GM23338 (cell line): ENCODE results near the gene TCTA. TPM values are rescaled to one million over a fixed set of nuclear protein-coding genes. Genes with fewer than 3 reads are reported as not detected.
A peak's percentile ranks its signal among the peaks of the same experiment; 100 is the strongest.

Experiments used
- CREB1 ChIP-seq: fragments of 250-450 bp; sonication (Bioruptor Pico); IDR thresholded peaks from 2 replicates; pipeline ENCODE4 v1.5.0; 2020; ENCODE audit warnings: low read depth, mild to moderate bottlenecking, moderate library complexity
- ZNF114 ChIP-seq: fragments of 250-450 bp; sonication (Bioruptor Pico); IDR thresholded peaks from 2 replicates; pipeline ENCODE4 v1.5.0; 2020; ENCODE audit warnings: mild to moderate bottlenecking, moderate library complexity
- polyA plus RNA-seq: library from polyadenylated mRNA; unstranded; fragments of >200 nt; fragmentation: Nextera tagmentation; extraction: Ambion mirVana; gene quantifications from 2 replicates; pipeline ENCODE4 v1.2.1, GENCODE V29; 2016
- total RNA-seq: library from RNA; depleted of rRNA; stranded (reverse); fragments of >200 nt; shearing (Covaris generic); gene quantifications from 2 replicates; pipeline ENCODE4 v1.2.3, GENCODE V29; 2014
- TF ChIP-seq, protein P1 (sequence below): IDR thresholded peaks from one replicate; pipeline ENCODE4 v1.6.1; 2018; ENCODE audit warnings: antibody characterized with exemption; ENCODE audit not compliant: unreplicated experiment
- TF ChIP-seq, protein P2 (sequence below): fragments of 250-450 bp; sonication (Bioruptor Pico); IDR thresholded peaks from 2 replicates; pipeline ENCODE4 v1.5.0; 2020; ENCODE audit warnings: mild to moderate bottlenecking, moderate library complexity

The TCTA gene
- total and polyA plus RNA-seq, 2 experiments from 2014 or later = 4.0 to 5.0 TPM

GRCh38 chr3:49422379-49423248 is 10.4 kb downstream of the TCTA start, which contains the start of gene AMT (continued):
- TF ChIP-seq, protein P1, sequence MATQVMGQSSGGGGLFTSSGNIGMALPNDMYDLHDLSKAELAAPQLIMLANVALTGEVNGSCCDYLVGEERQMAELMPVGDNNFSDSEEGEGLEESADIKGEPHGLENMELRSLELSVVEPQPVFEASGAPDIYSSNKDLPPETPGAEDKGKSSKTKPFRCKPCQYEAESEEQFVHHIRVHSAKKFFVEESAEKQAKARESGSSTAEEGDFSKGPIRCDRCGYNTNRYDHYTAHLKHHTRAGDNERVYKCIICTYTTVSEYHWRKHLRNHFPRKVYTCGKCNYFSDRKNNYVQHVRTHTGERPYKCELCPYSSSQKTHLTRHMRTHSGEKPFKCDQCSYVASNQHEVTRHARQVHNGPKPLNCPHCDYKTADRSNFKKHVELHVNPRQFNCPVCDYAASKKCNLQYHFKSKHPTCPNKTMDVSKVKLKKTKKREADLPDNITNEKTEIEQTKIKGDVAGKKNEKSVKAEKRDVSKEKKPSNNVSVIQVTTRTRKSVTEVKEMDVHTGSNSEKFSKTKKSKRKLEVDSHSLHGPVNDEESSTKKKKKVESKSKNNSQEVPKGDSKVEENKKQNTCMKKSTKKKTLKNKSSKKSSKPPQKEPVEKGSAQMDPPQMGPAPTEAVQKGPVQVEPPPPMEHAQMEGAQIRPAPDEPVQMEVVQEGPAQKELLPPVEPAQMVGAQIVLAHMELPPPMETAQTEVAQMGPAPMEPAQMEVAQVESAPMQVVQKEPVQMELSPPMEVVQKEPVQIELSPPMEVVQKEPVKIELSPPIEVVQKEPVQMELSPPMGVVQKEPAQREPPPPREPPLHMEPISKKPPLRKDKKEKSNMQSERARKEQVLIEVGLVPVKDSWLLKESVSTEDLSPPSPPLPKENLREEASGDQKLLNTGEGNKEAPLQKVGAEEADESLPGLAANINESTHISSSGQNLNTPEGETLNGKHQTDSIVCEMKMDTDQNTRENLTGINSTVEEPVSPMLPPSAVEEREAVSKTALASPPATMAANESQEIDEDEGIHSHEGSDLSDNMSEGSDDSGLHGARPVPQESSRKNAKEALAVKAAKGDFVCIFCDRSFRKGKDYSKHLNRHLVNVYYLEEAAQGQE = no peak
- TF ChIP-seq, protein P2, sequence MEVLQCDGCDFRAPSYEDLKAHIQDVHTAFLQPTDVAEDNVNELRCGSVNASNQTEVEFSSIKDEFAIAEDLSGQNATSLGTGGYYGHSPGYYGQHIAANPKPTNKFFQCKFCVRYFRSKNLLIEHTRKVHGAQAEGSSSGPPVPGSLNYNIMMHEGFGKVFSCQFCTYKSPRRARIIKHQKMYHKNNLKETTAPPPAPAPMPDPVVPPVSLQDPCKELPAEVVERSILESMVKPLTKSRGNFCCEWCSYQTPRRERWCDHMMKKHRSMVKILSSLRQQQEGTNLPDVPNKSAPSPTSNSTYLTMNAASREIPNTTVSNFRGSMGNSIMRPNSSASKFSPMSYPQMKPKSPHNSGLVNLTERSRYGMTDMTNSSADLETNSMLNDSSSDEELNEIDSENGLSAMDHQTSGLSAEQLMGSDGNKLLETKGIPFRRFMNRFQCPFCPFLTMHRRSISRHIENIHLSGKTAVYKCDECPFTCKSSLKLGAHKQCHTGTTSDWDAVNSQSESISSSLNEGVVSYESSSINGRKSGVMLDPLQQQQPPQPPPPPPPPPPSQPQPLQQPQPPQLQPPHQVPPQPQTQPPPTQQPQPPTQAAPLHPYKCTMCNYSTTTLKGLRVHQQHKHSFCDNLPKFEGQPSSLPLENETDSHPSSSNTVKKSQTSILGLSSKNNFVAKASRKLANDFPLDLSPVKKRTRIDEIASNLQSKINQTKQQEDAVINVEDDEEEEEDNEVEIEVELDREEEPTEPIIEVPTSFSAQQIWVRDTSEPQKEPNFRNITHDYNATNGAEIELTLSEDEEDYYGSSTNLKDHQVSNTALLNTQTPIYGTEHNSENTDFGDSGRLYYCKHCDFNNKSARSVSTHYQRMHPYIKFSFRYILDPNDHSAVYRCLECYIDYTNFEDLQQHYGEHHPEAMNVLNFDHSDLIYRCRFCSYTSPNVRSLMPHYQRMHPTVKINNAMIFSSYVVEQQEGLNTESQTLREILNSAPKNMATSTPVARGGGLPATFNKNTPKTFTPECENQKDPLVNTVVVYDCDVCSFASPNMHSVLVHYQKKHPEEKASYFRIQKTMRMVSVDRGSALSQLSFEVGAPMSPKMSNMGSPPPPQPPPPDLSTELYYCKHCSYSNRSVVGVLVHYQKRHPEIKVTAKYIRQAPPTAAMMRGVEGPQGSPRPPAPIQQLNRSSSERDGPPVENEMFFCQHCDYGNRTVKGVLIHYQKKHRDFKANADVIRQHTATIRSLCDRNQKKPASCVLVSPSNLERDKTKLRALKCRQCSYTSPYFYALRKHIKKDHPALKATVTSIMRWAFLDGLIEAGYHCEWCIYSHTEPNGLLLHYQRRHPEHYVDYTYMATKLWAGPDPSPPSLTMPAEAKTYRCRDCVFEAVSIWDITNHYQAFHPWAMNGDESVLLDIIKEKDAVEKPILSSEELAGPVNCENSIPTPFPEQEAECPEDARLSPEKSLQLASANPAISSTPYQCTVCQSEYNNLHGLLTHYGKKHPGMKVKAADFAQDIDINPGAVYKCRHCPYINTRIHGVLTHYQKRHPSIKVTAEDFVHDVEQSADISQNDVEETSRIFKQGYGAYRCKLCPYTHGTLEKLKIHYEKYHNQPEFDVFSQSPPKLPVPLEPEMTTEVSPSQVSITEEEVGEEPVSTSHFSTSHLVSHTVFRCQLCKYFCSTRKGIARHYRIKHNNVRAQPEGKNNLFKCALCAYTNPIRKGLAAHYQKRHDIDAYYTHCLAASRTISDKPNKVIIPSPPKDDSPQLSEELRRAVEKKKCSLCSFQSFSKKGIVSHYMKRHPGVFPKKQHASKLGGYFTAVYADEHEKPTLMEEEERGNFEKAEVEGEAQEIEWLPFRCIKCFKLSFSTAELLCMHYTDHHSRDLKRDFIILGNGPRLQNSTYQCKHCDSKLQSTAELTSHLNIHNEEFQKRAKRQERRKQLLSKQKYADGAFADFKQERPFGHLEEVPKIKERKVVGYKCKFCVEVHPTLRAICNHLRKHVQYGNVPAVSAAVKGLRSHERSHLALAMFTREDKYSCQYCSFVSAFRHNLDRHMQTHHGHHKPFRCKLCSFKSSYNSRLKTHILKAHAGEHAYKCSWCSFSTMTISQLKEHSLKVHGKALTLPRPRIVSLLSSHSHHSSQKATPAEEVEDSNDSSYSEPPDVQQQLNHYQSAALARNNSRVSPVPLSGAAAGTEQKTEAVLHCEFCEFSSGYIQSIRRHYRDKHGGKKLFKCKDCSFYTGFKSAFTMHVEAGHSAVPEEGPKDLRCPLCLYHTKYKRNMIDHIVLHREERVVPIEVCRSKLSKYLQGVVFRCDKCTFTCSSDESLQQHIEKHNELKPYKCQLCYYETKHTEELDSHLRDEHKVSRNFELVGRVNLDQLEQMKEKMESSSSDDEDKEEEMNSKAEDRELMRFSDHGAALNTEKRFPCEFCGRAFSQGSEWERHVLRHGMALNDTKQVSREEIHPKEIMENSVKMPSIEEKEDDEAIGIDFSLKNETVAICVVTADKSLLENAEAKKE (CRISPR knock-in tag) = no peak
- TF ChIP-seq ZNF114 (CRISPR knock-in tag) = no peak
- TF ChIP-seq CREB1 (CRISPR knock-in tag) = peak; percentile 94
